NCI-H2029 treated with DMSO at 0.1 percent for 48 hours (cell line): ENCODE results near the gene IL1RAPL2.
"Not testable (repeated sequence)": the region's sequence is repeated elsewhere in the genome, so short reads cannot be mapped to it uniquely, and the experiment has no call there.

Experiments
- DNase-seq: peaks from one replicate; lab custom pipeline; 2025; lab: John Stamatoyannopoulos, UW

The IL1RAPL2 gene

DNA sequence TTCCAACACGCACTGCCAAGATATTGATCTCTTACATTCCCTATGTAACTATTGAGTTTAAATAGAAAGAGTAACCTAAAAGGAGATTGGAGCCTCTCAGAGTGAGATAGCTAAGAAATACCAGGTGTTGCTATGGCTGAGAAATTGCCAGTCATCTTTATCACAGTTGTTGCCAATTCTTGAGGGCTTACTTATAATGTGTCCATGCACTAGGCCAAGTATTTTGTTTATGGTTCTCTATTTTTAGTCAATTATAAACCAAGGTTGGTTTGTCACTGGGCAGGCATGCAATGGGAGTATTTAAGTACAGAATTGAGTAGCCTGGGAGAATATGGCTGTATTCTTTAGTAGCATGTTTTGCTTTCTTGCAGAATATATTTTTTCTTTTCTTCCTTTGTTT is 452.9 kb downstream of the IL1RAPL2 start:
- no peak for DNase-seq

DNA sequence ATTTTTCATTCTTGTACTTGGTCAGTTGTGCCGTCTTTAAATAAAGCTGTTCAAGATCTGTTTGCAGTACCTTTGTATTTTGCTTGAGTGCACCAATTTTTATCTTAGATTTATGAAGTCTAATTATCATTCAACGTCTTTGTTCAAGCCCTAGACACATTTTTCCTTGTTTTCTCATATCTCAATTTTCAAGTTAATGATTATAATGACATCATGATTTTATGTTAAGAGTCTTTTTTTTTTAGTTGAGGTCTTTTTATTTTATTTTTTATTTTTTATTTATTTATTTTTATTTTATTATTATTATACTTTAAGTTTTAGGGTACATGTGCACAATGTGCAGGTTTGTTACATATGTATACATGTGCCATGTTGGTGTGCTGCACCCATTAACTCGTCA is 463.0 kb downstream of the IL1RAPL2 start:
- DNase-seq, result not testable (repeated sequence)

DNA sequence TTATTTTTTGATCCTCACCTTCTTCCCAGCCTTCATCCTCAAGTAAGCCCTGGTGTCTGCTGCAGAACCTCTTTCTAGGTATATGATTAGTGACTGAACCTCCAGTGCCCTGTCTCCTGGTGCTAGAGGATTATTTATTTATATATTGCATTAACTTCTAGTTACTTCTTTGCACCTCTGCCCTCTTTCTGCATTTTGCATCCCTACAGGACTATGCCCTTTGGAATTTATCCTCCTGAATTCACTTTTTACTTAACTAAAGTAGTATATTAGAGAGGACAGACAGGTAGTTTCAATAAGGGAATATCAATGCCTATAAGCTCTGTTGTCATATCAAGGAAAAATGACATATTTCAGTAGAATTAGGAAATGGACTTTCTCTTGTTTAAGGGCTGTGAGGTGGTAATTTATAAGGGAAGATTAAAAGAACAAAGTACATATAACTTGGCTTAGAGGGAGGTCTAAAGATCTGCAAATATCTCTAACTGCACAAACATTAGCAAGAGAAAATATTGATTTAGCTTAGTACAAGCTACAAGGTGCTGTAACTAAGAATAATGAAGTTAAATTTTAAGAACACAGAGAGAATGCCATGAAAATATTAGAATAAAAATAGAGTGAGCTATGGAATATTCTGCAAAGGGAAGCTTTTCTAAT is 472.8 kb downstream of the IL1RAPL2 start:
- no peak for DNase-seq

DNA sequence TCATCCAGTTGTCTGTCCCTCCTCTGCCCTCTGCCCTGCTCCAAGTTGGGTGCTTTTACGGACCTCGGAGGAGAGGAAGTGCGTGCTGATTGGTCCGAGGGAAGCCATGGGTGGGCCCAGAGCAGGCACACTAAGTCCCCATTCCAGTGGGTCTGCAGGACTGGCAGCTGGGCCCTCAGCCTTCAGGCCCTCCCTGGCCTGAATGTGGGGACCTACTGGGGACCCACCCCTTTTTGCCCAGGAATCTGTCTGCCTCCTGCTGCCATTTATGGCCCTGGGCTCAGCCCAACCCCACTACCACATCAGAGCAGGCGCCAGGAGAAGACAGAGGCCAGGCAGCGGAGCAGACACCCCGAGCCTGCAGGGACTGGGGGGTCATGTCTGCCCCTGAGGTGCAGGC is 484.9 kb downstream of the IL1RAPL2 start:
- DNase-seq, result no peak

DNA sequence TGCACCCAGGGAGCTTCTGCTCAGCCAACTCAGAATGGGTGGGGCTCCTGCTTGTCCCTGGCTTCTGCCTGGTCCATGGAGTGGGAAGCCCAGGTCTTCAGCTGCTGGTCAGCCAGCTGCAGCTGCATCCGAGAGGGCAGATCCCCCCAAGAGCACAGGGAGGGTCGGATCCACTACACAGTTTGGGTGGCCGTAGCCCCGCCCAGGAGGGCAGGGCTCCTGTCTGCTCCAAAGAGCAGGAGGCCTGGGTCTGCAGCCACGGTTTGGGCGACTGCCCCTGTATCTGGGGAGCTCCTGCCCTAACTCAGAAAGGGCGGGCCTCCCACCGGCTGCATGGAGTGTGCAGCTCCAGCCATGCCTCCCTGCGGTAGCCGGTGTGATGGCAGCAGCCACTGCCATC is 485.4 kb downstream of the IL1RAPL2 start:
- no peak for DNase-seq

DNA sequence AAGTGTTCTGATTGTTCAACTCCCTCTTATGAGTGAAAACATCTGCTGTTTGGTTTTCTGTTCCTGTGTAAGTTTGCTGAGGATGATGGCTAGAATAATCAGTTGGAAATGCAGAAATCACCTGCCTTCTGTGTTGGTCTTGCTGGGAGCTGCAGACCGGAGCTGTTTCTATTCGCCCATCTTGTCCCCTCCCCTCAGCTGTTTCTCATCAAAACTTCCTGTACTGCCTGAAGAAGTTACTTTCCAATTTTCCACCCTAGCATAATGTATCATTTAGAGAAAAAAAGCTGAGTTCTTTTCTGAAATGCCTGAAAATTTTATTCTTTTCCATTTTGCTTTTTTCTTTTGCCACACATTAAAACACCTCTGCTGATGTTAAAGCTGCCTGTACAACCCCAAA is 486.9 kb downstream of the IL1RAPL2 start:
- DNase-seq, result no peak

DNA sequence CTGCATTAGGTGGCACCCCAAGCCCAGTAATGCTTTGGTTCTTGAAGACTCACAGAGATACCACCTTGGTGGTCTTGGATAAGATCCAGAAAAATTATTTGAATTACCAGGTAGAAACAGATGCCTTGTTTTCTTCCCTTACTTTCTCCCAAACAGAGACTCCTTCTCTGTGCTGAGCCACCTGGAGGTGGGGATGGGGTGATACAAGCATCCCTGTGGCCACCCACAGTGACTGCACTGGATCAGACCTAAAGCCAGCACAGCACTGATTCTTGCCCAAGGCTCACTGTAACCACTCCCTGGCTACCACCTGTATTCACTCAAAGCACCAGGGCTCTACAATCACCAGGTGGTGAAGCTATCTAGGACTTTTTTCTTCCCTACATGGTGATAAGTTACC is 497.7 kb downstream of the IL1RAPL2 start:
- no peak for DNase-seq

DNA sequence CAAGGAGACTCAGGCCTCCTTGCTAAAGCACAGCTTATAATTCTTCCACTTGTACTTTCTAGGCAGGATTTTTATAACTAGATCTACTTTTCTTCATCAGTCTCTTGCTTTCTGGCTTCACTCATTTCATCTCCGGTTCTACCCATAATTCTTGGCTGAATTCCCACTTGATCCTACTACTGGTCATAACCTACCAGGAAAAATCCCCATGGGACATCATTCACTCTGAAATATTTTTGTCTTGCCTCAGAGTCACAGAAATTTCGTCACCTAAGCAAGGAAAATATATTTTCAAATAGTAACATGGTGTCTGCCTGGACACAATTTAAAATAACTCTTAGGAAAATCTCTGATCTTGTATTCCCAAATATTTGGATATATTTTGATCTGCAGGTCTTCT is 532.2 kb downstream of the IL1RAPL2 start:
- no peak for DNase-seq

DNA sequence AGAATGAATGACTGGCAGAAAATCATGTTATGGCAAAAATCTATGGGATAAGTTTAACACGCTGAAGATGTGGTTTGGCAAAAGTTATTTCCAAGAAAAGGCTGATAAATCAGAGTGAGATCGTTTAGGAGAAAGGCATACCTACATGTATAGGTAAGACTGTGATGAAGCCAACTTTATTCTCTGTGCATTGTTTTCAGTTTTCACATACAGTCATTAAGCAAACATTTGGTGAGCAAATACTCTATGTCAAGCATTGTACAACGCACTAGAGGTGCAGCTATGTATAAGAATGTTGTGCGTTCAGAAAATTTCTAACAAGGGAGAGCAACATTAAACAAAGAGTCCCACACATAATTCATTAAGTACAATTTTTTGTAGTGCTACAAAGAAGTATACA is 532.8 kb downstream of the IL1RAPL2 start:
- no peak for DNase-seq

DNA sequence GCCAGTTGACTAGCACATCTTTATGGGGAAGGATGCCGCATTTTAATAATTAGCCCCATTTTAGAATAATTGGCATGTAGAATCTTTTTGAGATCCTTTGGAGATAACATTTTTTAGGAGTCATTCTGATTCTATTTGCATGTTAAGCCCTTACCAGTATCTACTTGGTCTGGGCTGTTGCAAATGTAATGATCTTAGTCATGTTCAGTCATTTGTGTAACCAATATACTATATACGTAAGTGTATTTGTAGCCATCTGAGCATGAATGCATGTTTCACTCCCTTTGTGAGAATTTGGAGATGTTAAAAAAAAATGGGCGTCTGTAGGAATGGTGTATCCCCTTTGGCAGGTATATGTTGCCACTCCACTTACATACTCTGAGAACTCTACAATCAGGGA is 535.4 kb downstream of the IL1RAPL2 start:
- DNase-seq, result no peak

DNA sequence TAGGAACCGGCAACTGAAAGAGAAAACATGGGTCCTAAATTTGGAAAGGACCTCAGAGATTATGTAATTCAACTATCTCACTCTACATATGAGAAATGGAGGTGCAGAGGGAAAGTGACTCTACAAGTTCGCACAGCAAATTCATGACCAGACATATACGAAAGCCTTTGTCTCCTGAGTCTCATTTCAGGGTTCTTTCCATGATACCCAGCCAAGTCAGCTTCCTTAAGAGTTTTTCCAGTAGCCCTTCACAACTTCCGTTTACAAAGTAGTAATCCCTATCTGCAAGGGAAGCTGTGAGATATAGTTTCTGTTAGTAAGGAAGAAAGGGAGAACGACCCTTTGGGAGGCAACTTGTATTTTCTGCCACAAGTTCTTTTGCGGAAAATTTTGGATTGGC is 543.9 kb downstream of the IL1RAPL2 start:
- no peak for DNase-seq

DNA sequence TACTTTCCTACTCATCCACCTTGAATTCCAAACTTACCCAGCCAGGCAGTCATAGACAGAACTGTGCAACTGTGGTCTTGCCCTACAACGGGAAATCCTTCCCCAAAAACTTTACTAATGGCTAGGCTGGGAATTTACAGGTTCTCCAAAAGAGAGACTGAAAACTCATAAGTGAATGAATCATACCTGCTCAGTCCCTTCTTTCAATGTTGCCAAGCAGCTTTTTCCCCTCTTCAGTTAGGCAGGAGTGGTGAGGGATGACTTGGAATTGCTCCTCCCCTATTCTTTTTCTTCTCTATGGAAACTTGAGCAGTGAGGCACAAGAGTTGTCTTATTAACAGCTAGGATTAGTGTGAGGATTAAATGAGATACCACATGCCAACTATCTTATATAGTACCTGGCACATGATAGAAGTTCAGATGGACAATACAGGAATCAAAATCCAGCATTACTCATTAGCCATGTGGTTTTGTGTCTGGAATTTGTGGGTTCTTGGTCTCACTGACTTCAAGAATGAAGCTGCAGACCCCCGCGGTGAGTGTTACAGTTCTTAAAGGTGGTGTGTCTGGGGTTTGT is 548.6 kb downstream of the IL1RAPL2 start:
- DNase-seq, result no peak

DNA sequence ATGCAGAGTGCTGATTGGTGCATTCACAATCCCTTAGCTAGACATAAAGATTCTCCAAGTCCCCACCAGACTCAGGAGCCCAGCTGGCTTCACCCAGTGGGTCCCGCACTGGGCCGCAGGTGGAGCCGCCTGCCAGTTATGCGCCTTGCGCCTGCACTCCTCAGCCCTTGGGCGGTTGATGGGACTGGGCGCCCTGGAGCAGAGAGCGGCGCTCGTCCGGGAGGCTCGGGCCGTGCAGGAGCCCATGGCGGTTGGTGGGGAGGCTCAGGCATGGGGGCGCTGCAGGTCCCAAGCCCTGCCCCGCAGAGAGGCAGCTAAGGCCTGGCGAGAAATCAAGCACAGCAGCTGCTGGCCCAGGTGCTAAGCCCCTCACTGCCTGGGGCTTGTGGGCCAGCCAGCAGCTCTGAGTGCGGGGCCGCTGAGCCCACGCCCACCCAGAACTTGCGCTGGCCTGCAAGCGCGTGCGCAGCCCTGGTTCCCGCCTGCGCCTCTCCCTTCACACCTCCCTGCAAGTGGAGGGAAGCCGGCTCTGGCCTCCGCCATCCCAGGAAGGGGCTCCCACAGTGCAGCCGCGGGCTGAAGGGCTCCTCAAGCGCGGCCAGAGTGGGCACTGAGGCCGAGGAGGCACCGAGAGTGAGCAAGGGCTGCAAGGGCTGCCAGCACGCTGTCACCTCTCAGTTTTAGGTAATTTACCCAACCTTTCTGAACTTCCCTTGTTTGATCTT is 549.8 kb downstream of the IL1RAPL2 start:
- DNase-seq, result not testable (repeated sequence)

DNA sequence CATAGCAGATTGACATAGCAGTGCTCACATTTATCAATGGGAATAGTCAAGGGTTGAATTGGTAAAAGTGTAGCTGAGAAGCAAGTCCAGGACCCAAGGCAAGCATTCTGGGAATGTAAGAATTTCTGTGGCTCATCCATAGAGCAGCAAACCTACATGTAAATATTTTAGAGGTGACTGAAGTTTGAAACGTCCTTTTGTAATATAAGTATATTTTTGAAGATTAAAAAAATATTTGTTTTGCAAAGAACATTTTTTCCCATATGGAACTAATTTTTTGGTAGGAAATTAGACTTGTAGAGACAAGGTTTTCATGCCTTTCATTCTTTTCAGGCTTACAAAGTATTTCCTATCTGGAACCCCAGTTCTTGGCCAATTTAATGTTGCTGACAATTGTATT is 550.5 kb downstream of the IL1RAPL2 start:
- no peak for DNase-seq

DNA sequence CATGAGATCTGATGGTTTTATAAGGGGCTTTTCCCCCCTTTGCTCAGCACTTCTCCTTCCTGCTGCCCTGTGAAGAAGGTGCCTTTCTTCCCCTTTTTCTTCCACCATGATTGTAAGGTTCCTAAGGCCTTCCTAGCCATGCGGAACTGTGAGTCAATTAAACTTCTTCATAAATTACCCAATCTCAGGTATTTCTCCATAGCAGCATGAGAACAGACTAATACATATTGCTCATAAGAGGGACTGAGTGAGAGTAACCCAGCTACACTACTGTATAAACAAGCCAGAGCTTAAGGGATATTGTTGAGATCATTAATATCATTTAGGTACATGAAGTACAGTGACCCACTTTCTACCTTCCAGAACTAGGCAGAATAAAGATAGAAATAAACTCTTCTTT is 551.6 kb downstream of the IL1RAPL2 start:
- DNase-seq, result no peak

DNA sequence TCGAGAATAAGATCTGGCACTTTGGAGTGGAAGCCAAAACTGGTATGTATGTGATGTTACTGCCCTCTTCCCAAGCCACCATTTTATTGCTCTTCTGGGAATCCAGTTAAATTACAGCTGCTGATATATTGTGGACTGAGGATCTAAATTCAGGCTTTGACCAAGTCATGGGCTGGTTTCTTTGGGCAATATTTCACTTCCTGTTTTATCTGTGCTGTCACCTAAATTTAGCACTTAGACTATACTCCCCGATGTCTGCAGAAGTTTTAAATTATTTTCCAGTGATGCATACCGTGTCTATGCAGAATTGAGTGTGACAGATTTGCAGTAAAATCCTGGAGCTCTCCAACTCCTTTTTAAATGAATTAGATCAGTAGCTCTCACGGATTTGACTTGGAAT is 554.5 kb downstream of the IL1RAPL2 start:
- no peak for DNase-seq

DNA sequence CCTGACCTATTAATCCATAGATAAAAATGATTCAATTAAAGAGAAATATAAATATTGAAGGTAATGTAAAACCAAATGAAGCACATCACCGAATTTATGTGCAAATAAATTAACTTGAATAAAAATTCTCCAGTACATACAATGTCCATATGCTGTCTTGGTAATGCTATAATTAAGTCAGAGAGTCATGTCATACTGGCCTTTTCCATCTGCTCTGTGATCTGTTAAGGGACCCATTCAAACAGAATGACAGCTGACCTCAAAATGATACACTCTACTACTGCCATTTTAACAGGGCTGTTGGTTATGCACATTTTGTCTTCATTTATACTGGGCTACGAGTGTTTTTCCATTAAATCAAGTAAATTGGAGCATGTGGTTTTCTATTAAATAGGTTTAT is 555.2 kb downstream of the IL1RAPL2 start:
- DNase-seq, result no peak

DNA sequence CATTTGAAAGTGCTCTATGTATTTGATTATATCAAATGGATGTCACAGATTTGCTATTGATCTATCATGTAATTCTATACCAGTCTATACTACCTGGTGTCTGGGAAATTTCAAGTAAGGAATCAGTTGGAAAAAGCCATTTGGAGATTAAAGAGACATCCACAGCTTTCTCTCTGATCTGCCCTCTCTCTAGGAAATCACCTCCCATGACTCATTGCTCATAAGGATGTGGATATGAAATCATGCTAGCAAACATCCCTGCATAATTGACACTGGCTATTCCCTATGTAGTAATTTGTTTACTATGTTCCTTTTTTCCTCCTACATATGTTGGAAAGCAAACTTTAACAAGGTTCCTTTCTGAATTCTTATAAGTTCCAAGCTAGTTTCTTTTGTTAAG is 560.2 kb downstream of the IL1RAPL2 start:
- no peak for DNase-seq

DNA sequence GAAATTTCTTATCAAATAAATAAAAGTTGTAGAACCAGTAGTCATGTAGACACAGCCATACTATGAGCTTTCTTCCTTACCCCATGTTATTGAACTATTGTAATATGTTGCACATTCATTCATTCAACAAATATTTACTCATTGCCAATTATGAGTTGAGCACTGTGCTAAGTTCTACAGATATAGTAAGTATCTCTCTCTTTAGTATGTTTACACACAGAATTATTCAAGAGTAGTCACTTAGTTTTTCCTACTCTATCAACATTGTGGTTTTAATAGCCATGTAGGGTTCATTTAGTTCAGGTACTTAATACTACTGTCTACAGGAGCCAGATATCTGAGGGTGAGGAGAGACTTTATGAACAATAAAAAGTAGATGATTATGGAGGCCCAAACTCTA is 568.3 kb downstream of the IL1RAPL2 start:
- DNase-seq, result no peak

DNA sequence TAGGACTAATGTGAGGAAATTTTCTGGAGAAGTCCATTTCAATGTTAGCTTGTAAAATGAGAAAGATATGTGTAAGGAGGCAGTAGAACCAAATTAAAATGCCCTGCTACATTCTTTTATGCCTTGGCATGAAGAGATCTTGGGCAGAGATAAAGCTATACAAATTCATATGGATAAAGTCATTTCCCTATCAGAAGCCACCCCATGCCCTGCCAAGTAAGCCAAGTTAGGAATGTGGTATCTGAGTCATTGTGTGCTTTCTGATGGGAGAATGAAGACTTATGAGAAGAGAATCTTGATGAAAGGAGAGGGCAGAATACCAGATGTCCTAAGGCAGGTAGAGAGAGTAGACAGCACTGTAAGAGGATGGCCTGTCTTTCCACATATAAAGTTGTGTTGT is 570.8 kb downstream of the IL1RAPL2 start:
- no peak for DNase-seq

DNA sequence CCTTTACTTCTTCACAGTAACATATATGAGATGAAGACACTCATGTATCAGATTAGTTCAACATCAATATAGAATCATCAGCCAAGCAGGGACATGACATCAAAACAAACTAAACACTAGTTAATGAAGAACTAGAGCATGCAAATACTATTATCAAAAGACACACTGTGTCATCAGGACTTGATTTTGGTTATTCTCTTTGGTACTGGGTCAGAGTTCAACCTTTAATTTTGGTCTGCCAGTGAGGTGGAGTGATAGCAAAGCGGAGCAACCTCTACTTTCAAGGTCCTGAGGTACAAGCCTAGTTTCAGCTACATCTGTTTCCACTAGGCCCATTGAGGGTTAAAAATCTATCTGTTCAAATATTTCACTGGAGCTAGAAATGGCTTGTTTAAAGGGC is 584.0 kb downstream of the IL1RAPL2 start:
- DNase-seq, result no peak

DNA sequence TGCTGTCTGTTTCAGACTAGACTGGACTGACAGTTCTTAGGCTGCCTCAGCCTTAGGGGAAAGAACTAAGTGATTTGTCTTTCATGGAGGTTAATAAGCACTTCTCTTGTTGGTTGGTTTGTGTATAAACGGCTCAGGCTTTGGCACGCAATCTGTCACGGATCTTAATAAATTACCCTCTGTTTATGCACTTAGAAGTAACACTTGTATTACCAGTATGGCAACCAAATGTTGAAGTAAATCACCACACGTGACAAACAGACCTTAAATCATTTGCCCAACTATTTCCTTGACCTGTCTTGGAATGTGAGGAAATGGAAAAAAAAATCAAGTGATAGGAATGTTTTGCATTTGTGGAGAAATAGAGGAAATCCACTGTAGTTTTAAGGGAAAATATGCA is 584.6 kb downstream of the IL1RAPL2 start:
- DNase-seq, result no peak

DNA sequence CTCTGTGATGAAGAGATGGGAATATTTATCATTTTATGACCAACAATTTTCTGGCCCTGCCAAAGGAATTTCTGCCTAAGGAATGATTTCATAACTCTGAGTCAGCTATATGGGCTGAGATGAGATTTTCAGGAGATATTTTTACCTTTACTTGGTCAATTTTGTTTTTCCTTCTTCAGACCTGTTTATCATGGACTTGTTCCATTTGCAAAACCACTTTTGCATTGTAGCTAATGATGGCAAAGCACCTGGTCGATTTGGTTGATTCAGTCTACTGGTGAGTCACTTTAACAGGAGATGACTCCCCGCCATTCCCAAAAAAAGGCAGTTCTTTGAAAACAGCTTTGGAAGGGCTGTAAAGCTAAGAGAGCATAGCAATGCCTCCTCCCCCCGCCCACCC is 601.2 kb downstream of the IL1RAPL2 start:
- DNase-seq, result no peak

DNA sequence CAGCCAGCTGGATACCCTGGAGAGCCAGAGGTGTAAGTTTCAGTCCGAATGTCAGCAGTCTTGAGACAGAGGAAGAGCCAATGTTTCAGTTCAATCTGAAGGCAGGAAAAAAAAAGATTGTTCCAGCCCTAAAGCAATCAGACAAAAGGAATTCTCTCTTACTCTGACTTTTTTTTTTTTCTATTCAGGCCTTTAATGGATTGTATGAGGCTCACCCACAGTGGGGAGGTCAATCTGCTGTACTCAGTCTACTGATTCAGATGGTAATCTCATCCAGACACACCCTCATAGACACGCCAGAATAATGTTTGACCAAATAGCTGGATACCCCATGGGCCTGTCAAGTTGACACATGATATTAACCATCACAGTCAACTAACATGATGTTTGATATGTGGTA is 602.6 kb downstream of the IL1RAPL2 start:
- no peak for DNase-seq
